ENCODE results near the gene SEZ6.

Gene SEZ6, protein sequence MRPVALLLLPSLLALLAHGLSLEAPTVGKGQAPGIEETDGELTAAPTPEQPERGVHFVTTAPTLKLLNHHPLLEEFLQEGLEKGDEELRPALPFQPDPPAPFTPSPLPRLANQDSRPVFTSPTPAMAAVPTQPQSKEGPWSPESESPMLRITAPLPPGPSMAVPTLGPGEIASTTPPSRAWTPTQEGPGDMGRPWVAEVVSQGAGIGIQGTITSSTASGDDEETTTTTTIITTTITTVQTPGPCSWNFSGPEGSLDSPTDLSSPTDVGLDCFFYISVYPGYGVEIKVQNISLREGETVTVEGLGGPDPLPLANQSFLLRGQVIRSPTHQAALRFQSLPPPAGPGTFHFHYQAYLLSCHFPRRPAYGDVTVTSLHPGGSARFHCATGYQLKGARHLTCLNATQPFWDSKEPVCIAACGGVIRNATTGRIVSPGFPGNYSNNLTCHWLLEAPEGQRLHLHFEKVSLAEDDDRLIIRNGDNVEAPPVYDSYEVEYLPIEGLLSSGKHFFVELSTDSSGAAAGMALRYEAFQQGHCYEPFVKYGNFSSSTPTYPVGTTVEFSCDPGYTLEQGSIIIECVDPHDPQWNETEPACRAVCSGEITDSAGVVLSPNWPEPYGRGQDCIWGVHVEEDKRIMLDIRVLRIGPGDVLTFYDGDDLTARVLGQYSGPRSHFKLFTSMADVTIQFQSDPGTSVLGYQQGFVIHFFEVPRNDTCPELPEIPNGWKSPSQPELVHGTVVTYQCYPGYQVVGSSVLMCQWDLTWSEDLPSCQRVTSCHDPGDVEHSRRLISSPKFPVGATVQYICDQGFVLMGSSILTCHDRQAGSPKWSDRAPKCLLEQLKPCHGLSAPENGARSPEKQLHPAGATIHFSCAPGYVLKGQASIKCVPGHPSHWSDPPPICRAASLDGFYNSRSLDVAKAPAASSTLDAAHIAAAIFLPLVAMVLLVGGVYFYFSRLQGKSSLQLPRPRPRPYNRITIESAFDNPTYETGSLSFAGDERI
- long read RNA-seq, donor 1: 0 reads
- long read RNA-seq, donor 2: 0 reads
- long read RNA-seq, donor 3: 0 reads
- long read RNA-seq, donor 4: 0 reads
- long read RNA-seq, donor 5: 0 reads
- long read RNA-seq, donor 6: 0 reads
- long read RNA-seq, donor 7: 0 reads
- long read RNA-seq, donor 8: 0 reads

DNA sequence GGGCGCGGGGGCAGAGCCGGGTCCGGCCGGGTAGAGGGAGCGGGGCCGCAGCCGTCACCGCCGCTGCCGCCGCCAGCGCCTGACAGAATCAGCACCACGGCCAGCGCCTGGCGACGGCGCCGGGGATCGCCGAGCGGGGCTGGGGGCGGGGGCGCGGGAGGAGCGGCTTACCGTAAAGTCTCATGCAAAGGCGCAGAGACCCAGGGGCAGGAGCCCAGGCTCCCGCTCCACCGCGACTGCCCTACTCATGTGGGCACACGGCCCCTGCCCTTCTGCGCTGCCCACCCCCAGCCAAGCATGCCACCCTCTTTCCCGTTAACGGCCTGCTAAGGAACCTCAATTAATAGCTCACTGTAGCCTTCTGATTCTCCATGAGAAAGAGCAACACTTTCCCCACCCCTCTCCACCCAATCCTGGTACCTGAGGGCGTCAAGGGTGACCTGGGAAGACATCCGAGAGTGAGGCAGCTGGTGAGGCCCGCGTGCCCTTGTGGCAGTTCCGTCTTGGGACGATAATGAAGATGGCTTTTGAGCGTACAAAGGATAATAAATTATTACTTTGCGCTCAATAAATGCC lies at the start of gene SEZ6:
TSS of gene SEZ6 (minus strand) at position 98 of the 576 bp plus-strand sequence. CDS start 164 bp downstream, outside the sequence.
- peak; percentile 58 for DNase-seq

DNA sequence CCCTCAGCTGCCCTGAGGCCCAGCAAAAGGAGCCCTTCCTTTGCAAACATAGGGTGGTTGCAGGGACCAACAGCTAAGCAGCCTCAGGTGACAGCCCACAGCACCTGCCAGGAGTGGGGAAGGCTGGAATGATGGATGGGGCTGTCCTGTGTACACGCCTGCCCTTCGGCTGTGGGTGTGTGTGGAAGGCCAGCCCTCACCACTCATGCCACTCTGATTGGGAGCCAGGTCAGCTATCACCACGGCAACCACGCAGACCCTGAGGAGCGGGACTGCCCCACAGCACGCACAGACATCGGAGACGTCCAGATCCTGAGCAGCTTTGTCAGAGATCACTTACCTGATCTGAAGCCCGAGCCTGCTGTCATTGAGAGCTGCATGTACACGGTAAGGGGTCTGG lies 49.0 kb upstream of the SEZ6 start:
- DNase-seq: no peak

DNA sequence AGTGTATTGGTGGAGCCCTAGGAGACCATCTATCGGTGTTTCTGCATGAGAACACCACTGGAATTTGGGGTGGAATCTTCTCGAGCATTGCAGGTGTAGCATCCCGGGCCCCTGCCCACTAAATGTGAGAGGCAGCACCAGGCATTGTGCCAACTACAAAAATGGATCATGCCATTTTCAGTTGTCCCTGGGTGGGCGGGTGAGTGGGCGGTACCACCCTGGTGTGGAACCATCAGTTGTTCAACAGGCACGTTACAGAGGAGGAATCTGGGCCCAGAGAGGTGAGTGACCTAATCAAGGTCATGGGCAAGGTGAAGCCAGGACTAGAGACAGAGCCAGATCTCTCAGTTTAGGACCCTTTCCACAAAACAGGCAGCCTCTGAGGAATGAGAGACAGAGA lies 45.9 kb upstream of the SEZ6 start:
- no peak for DNase-seq

DNA sequence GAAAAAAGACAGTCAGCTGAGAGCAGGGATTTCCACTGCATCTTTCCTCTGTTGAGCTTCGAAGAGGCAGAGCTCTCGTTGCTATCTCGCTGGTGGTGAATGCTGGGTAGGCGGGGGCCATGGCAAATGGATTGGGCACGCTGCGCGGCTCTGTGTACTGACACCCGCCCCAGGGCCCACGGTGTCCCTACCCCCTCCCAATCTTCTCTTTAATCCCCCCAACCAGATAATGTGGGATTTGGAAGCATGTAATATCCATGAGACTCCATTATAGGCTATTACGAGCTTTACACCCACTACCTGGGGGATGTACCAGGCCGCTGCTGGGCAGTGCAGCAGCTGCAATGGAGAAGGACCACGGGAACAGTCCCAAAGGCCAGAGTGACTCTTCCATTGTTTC lies 45.4 kb upstream of the SEZ6 start:
- no peak for DNase-seq

DNA sequence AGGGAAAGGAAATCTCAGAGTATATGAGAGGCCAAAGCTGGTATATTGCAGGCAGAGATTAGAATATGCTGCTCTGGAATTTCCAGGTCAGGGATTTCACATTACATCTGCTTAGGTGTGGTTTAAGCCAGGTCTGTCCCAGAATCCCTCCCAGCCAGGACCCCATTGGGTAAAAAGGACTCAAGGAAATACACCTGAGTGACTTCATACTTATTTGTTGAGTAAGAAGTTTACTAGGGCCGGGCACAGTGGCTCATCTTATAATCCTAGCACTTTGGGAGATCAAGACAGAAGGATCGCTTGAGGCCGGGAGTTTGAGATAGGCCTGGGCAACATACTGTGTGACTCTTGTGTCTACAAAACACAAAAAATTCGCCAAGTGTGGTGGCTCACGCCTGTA lies 44.3 kb upstream of the SEZ6 start:
- DNase-seq: no peak

DNA sequence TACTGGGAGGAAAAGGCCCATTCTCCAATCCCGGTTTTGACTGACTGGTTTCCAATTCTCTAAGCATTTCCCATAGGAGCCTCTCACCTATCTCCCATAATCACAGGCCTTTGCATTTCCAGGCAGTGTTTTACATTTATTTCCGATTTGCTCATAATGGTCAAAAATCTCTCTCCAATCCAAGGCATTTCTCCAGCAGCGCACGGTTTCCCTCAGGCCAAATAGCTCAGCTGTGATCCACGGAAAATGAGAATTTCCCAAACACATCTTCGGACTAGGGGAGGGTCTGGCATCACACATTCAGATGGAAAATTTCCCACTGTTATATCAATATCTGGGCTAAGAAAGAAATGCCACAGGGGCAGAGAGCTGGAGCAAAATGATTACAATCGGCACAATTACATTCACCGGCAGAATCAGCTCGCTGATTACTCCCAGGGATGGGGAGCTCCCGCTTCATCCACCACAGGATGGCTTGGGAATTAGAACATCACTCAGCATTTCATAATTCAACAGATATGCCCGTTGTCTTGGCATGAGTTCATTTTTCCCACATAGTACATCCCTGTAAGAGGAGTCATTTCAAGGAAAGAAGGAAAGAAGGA lies 43.8 kb upstream of the SEZ6 start:
- no peak for DNase-seq

DNA sequence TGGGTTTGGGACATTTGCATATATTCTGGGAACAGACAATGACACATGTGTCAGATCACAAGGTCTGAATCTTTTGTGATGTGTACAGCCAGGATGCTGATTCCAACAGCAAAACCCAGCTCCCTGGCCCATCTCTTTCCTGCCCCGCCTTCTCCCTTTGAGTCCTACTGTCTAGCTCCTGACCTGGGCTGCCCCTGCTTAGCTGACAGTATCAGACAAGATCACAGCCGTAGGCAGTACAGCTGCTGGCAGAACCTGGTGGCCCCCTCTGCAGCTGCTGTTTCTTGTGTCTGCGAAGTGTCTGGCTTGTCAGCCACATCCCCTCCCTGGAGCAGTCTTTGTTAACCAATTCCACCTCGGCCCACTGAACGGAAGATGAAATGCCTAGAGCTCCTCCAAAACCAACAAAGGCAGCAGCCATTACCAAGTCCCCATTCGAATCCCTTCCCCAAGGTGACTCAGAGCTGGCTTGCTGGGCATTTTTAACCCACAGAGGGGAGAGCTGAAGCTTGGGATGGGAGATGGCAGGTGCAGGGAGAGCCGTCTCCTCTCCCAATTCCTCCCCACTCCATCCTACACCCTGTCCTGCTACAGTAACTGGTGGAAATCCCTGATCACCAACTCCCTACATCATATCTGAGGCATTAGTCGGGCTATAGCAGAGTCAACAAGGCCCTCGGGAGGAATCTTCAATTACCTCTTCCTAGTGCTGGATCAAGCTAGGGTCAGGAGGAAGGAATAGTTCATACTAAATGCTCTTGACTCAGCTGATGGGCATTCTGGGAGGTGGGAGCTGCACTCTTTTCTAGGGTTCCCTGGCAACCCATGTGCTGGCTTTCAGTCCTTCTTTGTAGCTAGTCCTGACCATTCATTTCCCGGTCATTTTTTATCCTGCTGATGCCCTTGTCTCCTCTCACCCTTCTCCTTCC lies 42.9 kb upstream of the SEZ6 start:
- no peak for DNase-seq

DNA sequence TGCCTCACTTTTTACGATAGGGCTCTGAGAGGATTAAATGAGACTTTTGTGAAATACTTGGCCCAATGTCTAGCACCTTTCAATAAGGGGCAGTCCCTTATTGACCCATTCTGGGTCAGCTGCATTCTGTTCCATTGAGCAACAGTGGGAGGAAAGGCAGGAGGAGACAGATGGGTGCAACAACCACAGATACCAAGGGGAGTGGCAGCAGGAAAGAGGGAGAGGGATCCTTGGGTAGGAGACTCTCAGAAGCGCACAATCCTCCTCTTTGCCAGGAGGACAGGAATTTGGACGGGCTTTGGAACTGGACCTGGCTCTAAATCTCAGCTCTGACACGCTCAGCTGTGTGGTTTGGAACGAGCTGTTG lies 40.6 kb upstream of the SEZ6 start:
- no peak for DNase-seq

DNA sequence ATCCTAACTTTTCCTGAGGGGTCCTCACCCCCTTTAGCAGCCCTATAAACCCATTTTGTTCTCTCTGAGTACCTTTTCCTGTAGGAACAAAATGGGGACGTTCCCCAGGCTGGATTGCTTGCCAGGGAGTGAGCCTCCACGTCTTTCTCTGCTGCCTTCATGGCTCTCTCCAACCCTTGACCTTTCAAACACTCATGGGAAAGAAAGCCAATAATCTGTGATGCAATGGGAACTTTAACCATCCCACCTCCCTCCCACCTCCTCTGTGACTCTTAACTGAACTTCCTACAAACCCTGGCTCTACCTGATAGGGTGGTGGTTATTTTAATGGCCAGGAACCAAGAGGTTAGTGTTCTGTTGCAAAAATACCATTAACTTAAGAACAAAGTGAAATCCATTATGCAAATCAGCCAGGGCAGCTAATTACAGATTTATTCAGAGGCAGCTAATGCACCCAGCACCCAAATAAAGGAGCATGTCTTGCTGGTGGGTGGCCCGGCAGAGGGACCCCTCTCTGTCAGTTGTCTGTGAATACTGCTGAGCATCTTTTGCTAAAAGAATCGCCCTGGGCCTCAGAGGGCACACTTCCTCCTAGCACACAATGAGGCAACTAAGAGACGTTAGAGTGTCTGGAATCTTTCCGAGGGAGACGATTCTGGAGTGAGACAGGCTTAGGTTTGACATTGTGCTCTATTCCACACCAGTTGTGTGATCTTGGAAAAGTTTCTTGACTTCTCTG lies 40.1 kb upstream of the SEZ6 start:
- no peak for DNase-seq

DNA sequence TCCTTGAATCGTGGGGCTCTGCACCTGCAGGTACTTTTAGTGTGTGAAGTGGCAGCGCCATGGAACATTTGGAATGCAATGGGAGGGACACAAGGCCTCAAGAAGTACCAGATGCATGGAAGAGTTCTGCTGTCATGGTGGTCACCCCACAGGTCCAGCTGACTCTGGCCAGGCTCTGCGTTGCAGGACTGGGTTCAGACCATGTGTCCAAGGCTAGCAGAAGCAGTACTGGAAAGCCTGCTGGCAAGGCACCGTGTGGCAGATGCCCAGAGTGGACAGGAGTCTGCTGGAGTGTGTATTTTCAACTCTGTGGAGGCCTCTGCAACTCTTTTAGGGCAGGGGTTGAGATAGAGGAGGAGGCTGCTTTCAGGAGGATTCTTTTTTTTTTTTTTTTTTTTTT lies 39.2 kb upstream of the SEZ6 start:
- no peak for DNase-seq

DNA sequence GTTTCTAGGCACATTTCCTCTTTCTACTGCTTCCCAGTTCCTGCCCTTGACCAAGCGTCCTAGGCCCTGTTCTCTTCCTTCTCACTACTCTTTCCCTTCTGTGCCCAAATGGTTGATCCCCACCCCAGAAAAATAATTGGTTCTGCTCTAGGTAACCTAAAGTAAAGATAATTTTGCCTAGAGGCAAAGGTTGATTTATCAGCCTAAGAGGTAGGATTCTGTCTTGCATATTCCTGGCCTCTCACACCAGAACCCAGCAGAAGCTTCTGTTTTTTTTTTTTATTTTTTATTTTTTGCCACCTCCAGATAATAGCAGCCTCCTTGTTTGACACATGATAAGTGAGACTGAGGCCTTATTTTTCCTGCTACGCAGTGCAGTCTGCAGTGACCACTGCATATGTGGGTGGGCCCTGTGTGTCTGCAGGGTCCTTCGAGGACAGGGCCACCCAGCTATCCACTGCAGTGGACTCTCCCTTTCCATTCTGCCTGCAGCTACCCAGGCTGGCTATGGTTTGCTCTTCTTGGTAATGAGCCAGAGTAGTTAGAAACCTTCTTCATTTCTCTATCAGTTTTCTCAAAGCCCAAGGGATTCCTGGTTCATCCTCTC lies 37.8 kb upstream of the SEZ6 start:
- DNase-seq: no peak

DNA sequence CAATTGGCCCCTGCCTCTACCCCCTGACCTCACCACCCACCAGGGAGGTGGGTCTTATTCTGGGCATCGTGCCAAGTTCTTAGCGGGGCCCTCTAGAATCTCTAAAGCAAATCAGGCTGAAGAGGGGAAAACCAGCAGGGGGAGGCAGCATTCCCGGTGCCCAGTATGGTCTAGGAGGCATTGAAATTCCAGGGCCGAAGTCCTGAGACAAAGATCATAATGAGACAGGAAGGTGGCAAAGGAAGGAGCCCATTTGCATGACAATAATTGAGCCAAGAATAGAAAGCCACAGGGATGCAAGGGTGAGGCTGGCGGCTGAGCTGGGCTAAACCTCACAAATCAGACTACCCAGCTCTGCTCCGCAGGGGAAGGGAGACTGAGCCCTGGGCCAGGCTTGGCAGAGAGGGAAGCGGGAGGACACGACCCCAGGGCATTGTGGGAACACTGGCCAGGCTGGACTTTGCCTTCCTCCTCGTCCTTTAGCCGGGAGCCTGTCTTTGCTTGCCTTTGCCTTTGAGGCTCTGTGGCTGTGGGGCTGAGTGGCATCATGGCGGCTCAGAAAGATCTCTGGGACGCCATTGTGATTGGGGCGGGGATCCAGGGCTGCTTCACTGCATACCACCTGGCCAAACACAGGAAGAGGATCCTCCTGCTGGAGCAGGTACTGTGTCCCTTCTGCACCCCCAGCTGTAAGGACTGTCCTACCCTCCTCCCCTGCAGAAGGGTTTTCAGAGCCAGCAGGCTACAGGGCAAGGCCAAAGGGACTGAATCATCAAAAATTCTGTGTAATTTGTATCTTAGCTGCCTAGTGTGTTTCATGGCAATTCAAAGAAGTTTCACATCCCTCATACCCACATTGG lies 37.1 kb upstream of the SEZ6 start, which contains the start of gene PIPOX:
TSS of gene PIPOX (plus strand) at position 463 of the 860 bp plus-strand sequence. CDS start at position 548, 85 bp downstream.
- no peak for DNase-seq

DNA sequence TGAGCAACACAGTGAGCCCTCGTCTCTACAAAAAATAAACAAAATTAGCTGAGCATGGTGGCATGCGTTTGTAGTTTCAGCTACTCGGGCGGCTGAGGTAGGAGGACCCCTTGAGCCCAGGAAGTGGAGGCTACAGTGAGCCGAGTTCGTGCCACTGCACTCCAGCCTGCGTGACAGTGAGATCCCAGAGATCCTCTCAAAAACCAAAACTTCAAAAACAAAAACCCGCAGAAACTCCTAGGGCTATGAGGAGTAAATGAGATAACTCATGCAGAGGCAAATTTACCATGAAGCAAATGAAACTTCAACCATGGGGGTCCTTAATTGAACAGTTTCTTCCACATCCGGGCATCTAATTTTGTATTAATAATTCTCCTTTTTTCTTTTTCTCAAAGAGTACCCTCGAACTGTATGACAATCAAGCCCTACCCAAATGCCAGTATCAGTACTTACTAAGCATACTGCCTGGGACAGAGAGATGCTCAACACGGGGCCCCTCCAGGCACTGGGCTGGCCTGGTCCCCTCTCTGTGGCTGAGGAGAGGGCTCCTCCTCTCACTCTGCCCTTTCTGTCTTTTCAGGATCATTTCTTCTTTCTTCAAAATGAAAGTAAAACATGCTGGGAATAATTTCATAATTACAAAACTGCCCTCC lies 36.3 kb upstream of the SEZ6 start:
- no peak for DNase-seq

DNA sequence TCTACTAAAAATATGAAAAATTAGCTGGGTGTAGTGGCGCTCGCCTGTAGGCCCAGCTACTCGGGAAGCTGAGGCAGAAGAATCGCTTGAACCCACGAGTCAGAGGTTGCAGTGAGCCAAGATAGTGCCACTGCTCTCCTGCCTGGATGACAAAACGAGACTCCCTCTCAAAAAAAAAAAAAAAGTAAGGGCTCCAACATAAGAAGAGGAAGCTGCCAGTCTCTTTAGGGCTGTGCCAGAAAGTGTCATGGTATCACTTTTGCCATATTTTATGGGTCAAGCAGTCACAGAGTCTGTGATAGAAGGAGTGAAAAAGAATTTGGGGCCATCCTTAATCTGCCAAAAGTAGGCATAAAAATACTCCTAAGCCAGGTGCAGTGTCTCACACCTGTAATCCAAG lies 35.7 kb upstream of the SEZ6 start:
- DNase-seq: no peak

DNA sequence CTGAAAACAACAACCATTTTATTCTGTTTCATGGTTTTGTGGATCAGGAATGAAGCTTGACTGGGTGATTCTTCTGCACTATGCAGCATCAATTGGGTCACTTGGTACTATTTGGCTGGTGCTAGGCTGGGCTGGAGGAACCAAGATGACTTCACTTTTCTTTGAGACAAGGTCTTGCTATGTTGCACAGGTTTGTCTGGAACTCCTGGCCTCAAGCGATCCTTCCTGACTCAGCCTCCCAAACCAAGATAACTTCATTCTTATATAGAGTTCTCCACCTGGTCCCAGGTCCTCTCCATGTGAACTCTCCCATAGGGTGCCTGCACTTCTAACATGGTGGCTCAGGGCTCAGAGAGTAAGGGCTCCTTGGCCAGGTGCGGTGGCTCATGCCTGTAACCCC lies 35.3 kb upstream of the SEZ6 start:
- DNase-seq: no peak

DNA sequence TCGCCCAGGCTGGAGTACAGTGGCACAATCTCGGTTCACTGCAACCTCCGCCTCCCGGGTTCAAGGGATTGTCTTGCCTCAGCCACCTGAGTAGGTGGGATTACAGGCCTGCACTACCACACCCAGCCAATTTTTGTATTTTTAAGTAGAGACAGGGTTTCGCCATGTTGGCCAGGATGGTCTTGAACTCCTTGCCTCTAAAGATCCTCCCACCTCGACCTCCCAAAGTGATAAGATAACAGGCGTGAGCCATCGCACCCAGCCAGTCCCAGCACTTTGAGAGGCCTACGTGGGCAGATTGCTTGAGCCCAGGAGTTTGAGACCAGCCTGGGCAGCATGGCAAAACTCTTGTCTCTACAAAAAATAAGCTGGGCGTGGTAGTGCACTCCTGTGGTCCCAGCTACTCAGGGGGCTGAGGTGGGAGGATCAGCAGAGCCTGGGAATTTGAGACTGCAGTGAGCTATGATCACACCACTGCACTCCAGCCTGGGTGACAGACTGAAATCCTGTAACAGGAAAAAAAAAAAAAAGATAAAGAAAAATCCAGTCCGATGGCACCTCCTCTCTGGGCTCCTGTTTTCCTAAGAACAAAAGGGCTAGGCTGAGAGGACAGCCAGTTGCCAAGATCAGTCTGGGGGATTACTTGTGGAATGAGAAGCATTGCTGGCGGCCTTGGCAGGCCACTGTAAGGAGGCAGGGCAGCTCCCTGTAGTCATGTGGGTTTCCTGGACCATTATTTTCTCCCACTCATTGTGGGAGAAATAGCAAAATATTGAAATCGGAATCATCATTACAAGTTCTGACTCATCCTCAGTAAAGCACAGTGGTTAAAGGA lies 34.1 kb upstream of the SEZ6 start:
- no peak for DNase-seq

DNA sequence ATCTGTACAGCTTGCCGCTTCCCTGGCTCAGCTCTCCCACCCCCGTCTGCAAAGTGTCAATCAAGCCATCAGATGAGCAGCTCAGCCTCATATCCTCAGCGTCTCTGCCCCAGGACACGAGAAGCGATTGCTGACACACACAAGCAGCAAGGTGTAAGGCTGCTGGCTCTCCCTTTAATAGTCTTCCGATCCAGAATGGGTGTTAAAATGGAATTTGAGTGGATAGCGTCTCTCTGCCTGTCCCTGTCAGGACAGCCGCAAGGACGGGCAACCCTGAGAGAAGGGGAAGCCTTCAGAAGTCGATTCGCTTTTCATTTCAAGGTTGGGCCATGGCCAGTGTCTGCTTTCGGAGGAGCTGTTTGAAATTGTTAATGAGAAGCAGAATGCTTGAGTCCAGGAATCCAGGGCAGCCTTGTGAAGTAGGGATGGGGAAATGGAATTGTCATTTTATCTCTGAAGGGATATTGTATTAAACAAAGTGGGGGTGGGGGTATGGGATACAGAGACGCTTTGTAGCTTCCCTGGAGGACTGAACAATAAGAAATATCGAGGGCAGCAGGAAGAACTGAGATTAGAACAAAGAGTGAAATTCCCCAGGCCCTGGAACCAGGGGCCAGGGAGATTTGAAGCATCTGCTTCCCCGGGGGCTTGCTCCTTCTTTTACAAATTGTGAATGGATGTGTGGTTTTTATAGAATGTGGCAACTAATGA lies 32.4 kb upstream of the SEZ6 start:
- no peak for DNase-seq

All from right kidney (tissue), 9 donors.